PFSK-1 (cell line): Measurements from ENCODE around the gene CDH19.

Source experiments
- FOXP2 ChIP-seq: optimal IDR thresholded peaks from 2 replicates; pipeline ENCODE3; 2011; ENCODE audit warnings: borderline replicate concordance, control low read depth, inconsistent platforms; ENCODE audit not compliant: insufficient read depth; ENCODE audit errors: extremely low read length, extremely low read depth
- POLR2AphosphoS5 ChIP-seq: IDR thresholded peaks from 2 replicates; pipeline ENCODE4 v1.6.1; 2012; ENCODE audit warnings: low read depth, mild to moderate bottlenecking, control low read depth, low read length, moderate library complexity
- SIN3A ChIP-seq: IDR thresholded peaks from 2 replicates; pipeline ENCODE4 v1.6.1; 2012; ENCODE audit warnings: mild to moderate bottlenecking, low read length, moderate library complexity, borderline replicate concordance; ENCODE audit not compliant: insufficient read depth
- TAF1 ChIP-seq: IDR thresholded peaks from 2 replicates; pipeline ENCODE4 v1.6.1; 2012; ENCODE audit warnings: low read length, control low read depth, borderline replicate concordance; ENCODE audit not compliant: insufficient read depth
- TF ChIP-seq, protein P1 (sequence below), 2 experiments: IDR thresholded peaks; 2 replicates each; pipeline versions ENCODE4 v1.6.1 to v1.8.0; 2011 to 2012; ENCODE audit warnings: low read depth in 2 of 2, low read length in 2 of 2, control low read depth in 1 of 2, inconsistent platforms in 1 of 2, mild to moderate bottlenecking in 1 of 2, moderate library complexity in 1 of 2; ENCODE audit not compliant: insufficient read depth in 1 of 2

DNA sequence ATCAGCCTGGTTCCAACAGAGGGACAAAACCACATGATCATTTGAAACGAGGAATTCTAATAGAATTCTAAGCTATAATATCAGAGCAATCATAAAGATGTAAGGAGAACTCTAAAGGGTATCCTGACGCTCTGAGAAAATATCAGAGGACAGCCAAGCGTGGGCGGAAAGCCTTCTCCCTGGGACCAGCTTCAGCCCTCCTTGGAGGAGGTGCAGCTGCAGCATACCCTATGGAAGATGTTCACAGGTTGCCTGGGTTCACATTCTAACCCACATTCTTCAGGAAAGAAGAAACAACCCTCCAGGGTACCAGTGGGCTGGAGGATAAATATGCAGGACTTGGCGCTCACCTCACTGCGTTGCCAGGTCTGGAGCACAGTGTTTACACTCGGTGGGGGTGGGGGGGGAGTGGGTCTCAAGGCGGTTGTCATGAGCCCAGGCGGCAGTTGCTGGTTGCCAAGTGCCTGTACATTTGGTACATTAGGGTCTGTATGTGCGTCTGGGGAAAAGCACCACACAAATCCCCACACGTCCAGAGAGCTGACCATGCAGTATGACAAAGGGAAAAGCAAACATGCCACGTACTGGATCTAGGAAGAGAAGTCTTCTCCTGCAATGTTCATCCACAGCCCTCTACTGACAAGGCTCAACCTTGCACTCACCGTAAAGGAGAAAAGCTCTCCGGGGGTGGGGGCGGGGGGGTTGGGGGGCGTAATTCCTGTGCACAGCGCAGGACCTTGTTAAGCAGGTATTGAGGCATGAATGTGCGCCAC, 80.5 kb downstream of the CDH19 start:
- TF ChIP-seq TAF1: no peak
- TF ChIP-seq, protein P1, sequence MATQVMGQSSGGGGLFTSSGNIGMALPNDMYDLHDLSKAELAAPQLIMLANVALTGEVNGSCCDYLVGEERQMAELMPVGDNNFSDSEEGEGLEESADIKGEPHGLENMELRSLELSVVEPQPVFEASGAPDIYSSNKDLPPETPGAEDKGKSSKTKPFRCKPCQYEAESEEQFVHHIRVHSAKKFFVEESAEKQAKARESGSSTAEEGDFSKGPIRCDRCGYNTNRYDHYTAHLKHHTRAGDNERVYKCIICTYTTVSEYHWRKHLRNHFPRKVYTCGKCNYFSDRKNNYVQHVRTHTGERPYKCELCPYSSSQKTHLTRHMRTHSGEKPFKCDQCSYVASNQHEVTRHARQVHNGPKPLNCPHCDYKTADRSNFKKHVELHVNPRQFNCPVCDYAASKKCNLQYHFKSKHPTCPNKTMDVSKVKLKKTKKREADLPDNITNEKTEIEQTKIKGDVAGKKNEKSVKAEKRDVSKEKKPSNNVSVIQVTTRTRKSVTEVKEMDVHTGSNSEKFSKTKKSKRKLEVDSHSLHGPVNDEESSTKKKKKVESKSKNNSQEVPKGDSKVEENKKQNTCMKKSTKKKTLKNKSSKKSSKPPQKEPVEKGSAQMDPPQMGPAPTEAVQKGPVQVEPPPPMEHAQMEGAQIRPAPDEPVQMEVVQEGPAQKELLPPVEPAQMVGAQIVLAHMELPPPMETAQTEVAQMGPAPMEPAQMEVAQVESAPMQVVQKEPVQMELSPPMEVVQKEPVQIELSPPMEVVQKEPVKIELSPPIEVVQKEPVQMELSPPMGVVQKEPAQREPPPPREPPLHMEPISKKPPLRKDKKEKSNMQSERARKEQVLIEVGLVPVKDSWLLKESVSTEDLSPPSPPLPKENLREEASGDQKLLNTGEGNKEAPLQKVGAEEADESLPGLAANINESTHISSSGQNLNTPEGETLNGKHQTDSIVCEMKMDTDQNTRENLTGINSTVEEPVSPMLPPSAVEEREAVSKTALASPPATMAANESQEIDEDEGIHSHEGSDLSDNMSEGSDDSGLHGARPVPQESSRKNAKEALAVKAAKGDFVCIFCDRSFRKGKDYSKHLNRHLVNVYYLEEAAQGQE (IDR thresholded peaks at IDR 0.05; ENCODE audit: insufficient read depth in 1 of 2, low read depth in 2 of 2, low read length in 2 of 2): no peak
- no peak for TF ChIP-seq POLR2AphosphoS5
- no peak for TF ChIP-seq SIN3A
- no peak for TF ChIP-seq FOXP2
